Vagina (tissue), 2 donors: Measurements from ENCODE around the gene SNURF.

ENCODE experiments used
- CTCF ChIP-seq, 3 experiments: fragments of 450-650 bp in 2 of 3; fragments of 200-600 bp in 1 of 3; sonication (generic) in 1 of 3; IDR thresholded peaks; one replicate each; pipeline ENCODE4 v1.5.1; 2017 to 2019; ENCODE audit warnings: antibody characterized with exemption in 3 of 3, mild to moderate bottlenecking in 2 of 3, moderate library complexity in 2 of 3
- POLR2A ChIP-seq, 2 donors: fragments of 450-650 bp; IDR thresholded peaks; one replicate each; pipeline ENCODE4 v1.6.1; 2017; ENCODE audit warnings: antibody characterized with exemption in 2 of 2, mild to moderate bottlenecking in 2 of 2, moderate library complexity in 2 of 2

- TF ChIP-seq CTCF (IDR thresholded peaks at IDR 0.05) (no peak), POLR2A (IDR thresholded peaks at IDR 0.05) (no peak)
Measured at GRCh38 chr15:24917431-24917830, 37.4 kb upstream of the SNURF start.
